ENCODE data around the gene ATP8B3.

ATP8B3 gene

DNA sequence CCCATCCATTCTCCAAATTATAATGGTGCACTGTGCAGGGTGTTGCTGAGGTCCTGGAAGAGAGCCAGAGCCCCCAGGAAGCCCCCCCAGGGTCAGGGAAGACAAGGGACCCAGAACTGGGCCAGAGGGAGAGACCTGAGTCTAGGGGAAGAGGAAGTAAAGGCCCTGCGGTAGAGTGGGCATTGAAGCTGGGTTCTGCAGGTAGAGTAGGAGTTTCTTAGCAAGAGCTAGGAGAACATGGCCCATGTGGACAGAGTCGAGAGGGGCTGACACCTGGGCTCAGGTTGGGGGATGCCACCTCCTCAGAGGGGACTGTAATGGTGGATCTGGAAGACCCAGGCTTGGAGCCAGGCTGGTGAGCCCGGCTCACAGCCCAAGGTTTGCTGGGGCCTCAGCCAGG is 75.8 kb downstream of the ATP8B3 start:
- H3K4me3 ChIP-seq (ENCODE audit: low read depth, low read length): no peak overlapping the region
- DNase-seq (ENCODE audit: low read depth): no peak
- TF ChIP-seq, protein P1, sequence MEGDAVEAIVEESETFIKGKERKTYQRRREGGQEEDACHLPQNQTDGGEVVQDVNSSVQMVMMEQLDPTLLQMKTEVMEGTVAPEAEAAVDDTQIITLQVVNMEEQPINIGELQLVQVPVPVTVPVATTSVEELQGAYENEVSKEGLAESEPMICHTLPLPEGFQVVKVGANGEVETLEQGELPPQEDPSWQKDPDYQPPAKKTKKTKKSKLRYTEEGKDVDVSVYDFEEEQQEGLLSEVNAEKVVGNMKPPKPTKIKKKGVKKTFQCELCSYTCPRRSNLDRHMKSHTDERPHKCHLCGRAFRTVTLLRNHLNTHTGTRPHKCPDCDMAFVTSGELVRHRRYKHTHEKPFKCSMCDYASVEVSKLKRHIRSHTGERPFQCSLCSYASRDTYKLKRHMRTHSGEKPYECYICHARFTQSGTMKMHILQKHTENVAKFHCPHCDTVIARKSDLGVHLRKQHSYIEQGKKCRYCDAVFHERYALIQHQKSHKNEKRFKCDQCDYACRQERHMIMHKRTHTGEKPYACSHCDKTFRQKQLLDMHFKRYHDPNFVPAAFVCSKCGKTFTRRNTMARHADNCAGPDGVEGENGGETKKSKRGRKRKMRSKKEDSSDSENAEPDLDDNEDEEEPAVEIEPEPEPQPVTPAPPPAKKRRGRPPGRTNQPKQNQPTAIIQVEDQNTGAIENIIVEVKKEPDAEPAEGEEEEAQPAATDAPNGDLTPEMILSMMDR (IDR thresholded peaks at IDR 0.05; ENCODE audit: control insufficient read depth, extremely low read depth, insufficient read depth): no peak

DNA sequence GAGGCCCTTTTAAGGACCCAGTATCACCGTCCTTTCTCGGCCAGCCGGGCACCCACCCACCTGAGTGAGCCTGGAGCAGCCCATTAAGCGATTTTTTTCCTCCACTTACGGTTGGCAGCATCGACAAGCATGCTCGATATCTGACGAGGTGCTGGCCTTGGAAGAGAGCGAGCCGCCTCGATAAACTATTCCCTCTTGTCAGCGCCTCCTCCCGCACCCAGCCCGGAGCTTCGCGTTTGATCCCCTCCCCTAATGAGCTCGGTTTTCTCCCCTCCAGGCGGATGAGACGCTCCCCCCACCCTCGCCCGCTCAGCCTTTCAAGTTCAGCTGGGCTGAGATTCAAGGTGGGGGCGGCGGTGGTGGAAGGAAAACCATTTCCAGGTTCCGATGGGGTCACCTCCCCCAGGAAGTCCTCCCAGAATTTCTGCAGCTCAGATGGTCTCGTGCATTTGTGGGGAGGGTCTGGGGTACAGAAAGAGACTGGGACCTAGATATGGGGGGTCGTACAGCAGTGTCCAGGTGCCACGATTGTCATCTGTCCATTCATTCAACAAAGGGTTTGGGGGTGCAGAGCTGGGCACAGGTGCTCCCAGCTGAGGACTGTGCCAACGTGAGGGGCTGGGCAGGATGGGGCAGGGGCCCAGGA is 77.6 kb downstream of the ATP8B3 start:
- TF ChIP-seq, protein P1 (IDR thresholded peaks at IDR 0.05; ENCODE audit: control insufficient read depth, extremely low read depth, insufficient read depth): no peak
- DNase-seq (ENCODE audit: low read depth): no peak
- H3K4me3 ChIP-seq (ENCODE audit: low read depth, low read length): no peak overlapping the region
